ENCODE data around the gene TFRC.

DNA sequence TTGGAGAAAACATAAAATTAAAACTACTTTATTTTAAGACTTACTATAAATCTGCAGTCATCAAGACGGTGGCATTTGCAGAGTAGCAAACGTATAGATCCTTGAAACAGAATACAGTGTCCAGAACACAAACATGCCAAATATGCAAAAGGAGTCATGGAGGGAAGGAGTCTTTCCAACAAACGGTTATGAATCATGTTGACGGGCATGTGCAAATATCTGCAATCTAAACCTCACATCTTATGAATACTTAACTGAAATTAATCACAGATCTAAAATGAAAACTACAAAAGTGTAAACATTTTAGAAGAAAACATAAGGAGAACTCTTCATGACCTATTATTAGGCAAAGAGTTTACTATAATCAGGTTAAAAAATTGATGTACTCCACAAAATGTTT is 69.4 kb downstream of the TFRC start:
- TF ChIP-seq CTCF (conservative IDR thresholded peaks at IDR 0.05; ENCODE audit: low read depth in 2 of 2) (no peak), POLR2AphosphoS5 (IDR thresholded peaks at IDR 0.05; ENCODE audit: low read depth) (no peak), REST (IDR thresholded peaks at IDR 0.05; ENCODE audit: unreplicated experiment) (no peak), ZNF114 (CRISPR knock-in tag; IDR thresholded peaks at IDR 0.05) (no peak)
